GM06990 (cell line): ENCODE data around the gene LRRC46.

Source experiments
- DNase-seq: peaks from one replicate; pipeline ENCODE4 v3.0.0-alpha.2; 2011; ENCODE audit not compliant: insufficient read length; ENCODE audit errors: extremely low read depth
- H3K27me3 ChIP-seq: replicated peaks from 2 replicates; pipeline ENCODE4 v1.6.0; 2011; ENCODE audit warnings: low read length; ENCODE audit not compliant: control insufficient read depth, insufficient read depth
- H3K36me3 ChIP-seq: 2 replicates; pipeline ENCODE4 v1.5.1; 2011; ENCODE audit warnings: low read length; ENCODE audit not compliant: control insufficient read depth, insufficient read depth
- H3K4me3 ChIP-seq: replicated peaks from 2 replicates; pipeline ENCODE4 v1.5.1; 2011; ENCODE audit warnings: low read depth, mild to moderate bottlenecking, control low read depth, low read length
- TF ChIP-seq, protein P1 (sequence below): IDR thresholded peaks from 2 replicates; pipeline ENCODE4 v1.5.1; 2011; ENCODE audit warnings: low read length, control low read depth, mild to moderate bottlenecking, inconsistent platforms; ENCODE audit not compliant: insufficient read depth, poor library complexity, severe bottlenecking

Gene LRRC46

DNA sequence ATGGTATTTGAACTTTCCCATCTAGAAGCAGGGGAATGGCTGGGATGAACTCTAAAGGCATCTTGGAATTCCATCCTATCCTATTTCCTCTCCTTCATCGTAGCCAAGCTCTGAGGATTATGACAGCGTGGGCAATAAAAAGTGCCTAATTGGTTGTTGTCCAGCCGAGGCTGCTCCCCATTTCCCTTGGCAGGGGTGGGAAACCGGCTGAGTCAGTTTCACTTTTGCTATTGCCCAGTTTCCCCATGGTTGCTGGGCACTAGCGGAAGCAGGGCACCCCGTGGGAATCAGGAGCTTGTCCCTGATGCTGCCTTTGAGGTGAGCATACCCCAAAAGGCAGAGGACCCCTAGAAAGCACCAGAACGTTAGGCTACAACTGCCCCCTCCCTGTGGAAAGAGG, 50.8 kb downstream of the LRRC46 start:
- H3K36me3 ChIP-seq: no peaks in the 10 kb centered on the region
- H3K27me3 ChIP-seq: peaks cover 5% of the 10 kb centered on the region; the same call in 1 of the 2 replicates
- H3K4me3 ChIP-seq: no peak overlapping the region
- TF ChIP-seq, protein P1, sequence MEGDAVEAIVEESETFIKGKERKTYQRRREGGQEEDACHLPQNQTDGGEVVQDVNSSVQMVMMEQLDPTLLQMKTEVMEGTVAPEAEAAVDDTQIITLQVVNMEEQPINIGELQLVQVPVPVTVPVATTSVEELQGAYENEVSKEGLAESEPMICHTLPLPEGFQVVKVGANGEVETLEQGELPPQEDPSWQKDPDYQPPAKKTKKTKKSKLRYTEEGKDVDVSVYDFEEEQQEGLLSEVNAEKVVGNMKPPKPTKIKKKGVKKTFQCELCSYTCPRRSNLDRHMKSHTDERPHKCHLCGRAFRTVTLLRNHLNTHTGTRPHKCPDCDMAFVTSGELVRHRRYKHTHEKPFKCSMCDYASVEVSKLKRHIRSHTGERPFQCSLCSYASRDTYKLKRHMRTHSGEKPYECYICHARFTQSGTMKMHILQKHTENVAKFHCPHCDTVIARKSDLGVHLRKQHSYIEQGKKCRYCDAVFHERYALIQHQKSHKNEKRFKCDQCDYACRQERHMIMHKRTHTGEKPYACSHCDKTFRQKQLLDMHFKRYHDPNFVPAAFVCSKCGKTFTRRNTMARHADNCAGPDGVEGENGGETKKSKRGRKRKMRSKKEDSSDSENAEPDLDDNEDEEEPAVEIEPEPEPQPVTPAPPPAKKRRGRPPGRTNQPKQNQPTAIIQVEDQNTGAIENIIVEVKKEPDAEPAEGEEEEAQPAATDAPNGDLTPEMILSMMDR: no peak
- no peak for DNase-seq

DNA sequence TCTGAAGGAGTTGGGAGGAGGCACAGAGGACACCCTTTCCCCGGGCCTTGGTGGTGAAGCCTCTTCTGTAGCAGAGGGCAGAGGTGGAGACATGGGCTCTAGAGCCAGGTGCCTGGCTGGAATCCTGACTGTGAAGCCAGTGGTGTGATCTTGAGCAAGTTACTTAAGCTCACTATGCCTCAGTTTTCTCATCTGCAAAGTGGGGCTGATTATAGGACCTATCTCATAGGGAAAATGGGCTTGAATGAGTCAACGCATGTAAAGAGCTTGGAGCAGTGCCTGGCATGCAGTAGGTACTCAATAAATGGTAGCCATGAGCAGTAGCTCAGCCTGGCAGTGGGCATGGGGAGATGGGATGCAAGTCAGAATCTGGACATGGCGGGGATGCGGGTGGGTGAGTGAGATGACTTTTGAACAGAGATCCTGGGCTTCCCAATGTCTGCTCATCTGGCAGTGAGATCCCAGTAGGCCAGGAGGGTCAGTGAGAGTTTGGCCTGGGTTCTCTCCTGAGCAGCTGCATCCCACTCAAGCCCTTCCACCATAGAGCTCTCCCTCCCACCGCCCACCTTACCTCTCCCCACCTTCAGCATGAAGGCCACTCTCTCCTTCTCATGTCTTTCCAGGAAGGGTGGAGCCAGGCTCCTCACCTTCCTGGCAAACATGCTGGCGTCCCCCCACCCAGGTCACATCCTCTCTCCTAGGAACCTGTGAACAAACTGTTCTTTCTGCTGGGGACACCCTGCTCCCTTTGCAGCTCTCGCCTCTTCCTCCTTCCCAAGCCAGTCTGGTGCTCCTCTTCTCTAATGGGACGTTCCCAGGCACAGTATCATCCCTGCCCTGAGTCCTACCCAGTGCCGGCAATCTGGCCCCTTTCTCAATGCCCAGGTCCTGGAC, 51.5 kb downstream of the LRRC46 start:
- DNase-seq: no peak
- peaks cover 1% of the 10 kb centered on the region; the same call in 1 of the 2 replicates for H3K27me3 ChIP-seq
- TF ChIP-seq, protein P1: no peak
- H3K36me3 ChIP-seq: no peaks in the 10 kb centered on the region
- no peak overlapping the region for H3K4me3 ChIP-seq

DNA sequence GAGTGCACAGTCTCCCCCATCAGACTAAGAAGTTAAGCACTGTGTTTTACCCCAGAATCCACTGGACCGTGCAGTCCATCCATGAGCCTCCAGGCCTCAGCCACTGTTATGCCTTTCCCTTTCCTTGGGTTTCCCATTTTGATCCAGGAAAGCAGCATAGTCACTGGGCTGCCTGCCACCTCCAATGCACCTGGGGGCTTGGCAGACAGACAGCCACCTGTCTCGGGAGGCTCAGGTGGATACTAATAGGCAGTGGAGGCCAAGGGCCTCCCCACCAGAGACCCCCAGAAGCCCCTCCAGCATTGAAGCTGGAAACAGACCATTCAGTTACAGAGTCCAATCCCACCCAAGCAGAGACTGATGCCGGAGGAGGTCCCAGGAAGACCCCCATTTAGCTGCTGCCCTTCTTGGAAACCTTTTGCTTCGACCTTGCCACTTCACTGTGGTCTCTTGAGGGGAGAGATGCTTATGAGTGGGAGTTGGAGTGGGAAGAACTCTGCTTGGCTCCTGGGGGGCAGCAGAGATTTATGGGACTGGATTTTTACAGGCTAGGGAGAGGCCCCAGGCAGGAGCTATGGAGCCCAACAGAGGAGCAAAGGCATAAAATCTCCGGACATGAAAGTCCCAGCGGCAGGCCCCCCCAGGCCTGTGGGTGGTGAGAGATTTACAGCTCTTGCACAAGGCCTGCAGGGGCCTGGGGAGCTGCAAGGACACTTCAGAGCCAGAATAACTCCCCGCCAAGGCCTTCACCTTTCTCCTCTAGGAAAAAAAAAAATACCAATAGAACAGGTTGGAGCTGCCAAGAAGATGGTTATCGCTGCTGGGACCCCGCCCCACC, 52.3 kb downstream of the LRRC46 start:
- no peaks in the 10 kb centered on the region for H3K36me3 ChIP-seq
- no peak overlapping the region for H3K4me3 ChIP-seq
- H3K27me3 ChIP-seq: peaks cover under 1% of the 10 kb centered on the region; the same call in 1 of the 2 replicates
- TF ChIP-seq, protein P1: no peak
- DNase-seq: no peak

DNA sequence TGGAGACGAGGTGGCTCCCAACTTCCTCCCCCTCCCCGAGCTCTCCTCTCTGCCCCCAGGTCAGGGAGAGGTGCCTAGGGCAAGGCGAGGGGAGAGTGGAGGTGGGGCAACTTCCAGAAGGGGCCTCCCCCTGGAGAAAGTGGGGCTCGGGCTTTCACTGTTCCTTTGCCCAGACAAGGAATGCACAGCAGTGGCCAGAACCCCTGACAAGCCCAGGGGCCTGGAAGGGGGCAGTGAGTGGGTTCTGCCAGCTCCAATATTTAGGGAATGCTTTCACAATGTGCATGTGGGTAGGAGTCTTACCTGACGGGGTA, 52.9 kb downstream of the LRRC46 start:
- Histone ChIP-seq H3K36me3 (no peaks in the 10 kb centered on the region), H3K4me3 (no peak overlapping the region), H3K27me3 (no peaks in the 10 kb centered on the region)
- DNase-seq: no peak
- TF ChIP-seq, protein P1: no peak

DNA sequence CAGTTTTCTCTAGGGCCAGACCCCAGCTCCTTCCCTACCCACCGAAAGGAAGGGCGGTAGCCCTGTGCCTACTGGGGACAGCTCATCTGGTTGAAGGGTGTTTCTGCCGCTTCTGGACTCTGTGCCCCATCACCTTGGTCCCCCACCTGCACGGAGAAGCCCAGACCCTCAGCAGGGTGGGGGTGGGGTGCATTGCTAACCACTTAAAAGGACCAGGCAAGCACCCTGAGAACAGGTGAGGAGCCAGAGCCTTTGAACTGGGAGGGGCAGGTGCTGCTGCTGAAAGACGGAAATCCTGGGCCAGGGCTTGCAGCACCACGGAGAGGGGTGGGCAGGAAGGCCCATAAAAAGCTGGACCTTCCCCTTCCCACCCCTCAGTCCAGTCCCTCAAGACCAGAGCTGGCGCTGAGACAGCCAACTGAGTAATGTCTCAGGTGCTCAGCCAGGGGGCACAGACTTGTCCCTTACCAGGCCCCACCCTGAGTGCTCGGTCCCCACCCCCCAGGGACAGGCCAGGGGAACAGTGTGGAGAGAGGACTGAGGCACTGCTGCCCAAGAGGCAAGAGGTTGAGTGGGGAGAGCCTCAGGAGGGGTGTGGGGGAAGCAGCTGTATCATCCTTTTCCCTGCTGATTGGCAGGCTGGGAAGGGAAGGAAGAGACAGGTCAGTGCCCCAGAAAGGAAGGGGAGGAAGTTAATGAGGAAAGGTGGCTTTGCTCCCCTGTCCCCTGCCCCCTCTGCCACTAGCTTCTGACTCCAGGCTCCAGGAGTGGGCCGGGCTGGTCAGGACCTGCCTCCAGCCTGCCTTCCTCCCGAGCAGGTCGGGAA, 53.6 kb downstream of the LRRC46 start:
- no peaks in the 10 kb centered on the region for H3K36me3 ChIP-seq
- TF ChIP-seq, protein P1: no peak
- no peak for DNase-seq
- no peaks in the 10 kb centered on the region for H3K27me3 ChIP-seq
- no peak overlapping the region for H3K4me3 ChIP-seq
